Measurements from ENCODE around the gene PRR20G.

PRR20G gene

DNA sequence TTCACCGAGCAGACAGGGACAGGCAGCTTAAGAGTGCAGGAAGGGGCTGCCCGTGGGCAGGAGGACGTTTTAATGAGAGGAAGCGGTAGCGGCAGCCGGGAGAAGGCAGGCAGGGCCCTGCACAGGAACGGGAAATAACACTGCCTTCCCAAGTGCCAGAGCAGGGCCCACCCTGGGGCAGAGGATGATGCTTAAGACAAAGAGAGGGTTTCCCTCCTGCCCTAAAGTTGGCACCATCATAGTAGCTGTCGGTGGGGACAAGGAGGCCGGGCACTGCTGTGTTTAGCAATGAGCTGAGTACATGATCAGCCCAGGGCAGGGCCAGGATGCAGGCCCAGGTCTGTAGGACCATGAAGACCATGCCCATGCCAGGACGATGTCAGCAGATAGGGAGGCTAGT is 21.7 kb downstream of the PRR20G start:
- peaks cover 14 to 24% (median 16%) of the 10 kb centered on the region in 5 donors for H3K9me3 ChIP-seq (ENCODE audit: control insufficient read depth in 5 of 5, low read length in 5 of 5)
- no peak overlapping the region for H3K9ac ChIP-seq (ENCODE audit: low read length in 5 of 5)
- H3K27ac ChIP-seq (ENCODE audit: low read depth, low read length): no peak overlapping the region
- H3K27me3 ChIP-seq (ENCODE audit: control insufficient read depth in 5 of 5, insufficient read depth in 4 of 5, low read length in 5 of 5): peaks cover 0 to 6% (median 2%) of the 10 kb centered on the region in 5 donors
- H3K36me3 ChIP-seq (ENCODE audit: control insufficient read depth in 5 of 5, insufficient read depth in 5 of 5, low read length in 5 of 5): no peaks in the 10 kb centered on the region
- H3K4me1 ChIP-seq (ENCODE audit: control insufficient read depth in 5 of 5, insufficient read depth in 5 of 5, low read length in 5 of 5): no peaks in the 10 kb centered on the region
- no peak overlapping the region for H3K4me3 ChIP-seq (ENCODE audit: low read depth in 1 of 5, low read length in 5 of 5)

DNA sequence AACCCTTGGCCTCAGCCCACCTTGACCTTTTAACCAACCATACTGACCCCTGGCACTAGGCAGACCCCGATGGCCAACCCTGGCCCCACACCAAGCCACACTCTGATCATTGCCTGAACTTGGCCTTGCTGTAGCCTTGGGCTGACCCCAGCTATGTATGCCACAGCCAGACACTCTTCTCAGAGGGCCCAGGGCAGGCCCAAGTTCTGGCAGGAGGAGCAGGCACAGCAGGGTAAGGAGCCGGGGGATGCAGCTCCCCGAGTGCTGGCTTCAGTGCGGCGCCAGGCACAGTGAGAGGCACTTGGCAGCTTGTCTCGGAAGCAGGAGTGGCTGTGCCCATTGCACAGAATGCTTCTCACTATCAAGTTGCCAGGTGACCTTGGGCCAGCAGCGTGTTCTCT is 22.3 kb downstream of the PRR20G start:
- H3K27ac ChIP-seq (ENCODE audit: low read depth, low read length): no peak overlapping the region
- peaks cover 14 to 23% (median 16%) of the 10 kb centered on the region in 5 donors for H3K9me3 ChIP-seq (ENCODE audit: control insufficient read depth in 5 of 5, low read length in 5 of 5)
- no peaks in the 10 kb centered on the region for H3K36me3 ChIP-seq (ENCODE audit: control insufficient read depth in 5 of 5, insufficient read depth in 5 of 5, low read length in 5 of 5)
- no peak overlapping the region for H3K4me3 ChIP-seq (ENCODE audit: low read depth in 1 of 5, low read length in 5 of 5)
- H3K9ac ChIP-seq (ENCODE audit: low read length in 5 of 5): no peak overlapping the region
- H3K4me1 ChIP-seq (ENCODE audit: control insufficient read depth in 5 of 5, insufficient read depth in 5 of 5, low read length in 5 of 5): no peaks in the 10 kb centered on the region
- peaks cover 0 to 6% (median 2%) of the 10 kb centered on the region in 5 donors for H3K27me3 ChIP-seq (ENCODE audit: control insufficient read depth in 5 of 5, insufficient read depth in 4 of 5, low read length in 5 of 5)

DNA sequence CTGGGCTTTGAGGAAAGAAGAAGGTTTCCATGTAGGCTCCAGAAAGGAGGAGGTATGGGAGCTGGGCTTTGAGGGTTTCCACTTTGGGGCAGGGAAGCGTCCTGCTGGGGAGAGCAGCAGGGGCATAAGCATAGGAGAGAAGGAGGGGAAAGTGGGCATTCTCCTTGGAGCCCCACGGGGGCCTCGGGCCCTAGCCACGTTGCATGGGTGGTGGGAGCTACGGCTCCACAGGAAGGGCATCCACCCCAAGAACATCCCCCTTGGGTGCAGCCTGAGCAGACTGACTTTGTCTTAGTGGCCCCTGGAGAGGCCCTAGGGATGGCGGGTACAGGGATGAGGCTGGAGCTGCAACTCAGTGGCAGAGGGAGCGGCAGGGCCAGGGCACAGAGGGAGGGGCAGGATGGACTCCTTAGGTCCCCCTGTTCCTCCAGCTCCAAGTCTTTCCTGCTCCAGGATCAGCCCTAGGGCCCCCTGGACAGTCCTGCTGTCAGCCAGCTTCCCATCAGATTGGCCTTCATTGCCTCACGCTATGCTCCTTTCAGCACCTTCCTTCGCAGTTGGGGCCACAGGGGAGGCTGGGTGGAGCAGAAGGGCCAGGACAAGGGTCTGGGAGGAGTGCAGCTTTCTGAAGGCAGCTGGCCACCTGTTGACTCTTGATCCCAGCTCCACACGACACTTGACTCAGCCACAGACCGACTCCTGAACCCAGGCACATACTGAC is 22.9 kb downstream of the PRR20G start:
- Histone ChIP-seq H3K27me3 (ENCODE audit: control insufficient read depth in 5 of 5, insufficient read depth in 4 of 5, low read length in 5 of 5) (peaks cover 0 to 6% (median 2%) of the 10 kb centered on the region in 5 donors), H3K4me3 (ENCODE audit: low read depth in 1 of 5, low read length in 5 of 5) (no peak overlapping the region), H3K9me3 (ENCODE audit: control insufficient read depth in 5 of 5, low read length in 5 of 5) (peaks cover 10 to 18% (median 16%) of the 10 kb centered on the region in 5 donors), H3K27ac (ENCODE audit: low read depth, low read length) (no peak overlapping the region), H3K4me1 (ENCODE audit: control insufficient read depth in 5 of 5, insufficient read depth in 5 of 5, low read length in 5 of 5) (no peaks in the 10 kb centered on the region), H3K36me3 (ENCODE audit: control insufficient read depth in 5 of 5, insufficient read depth in 5 of 5, low read length in 5 of 5) (no peaks in the 10 kb centered on the region), H3K9ac (ENCODE audit: low read length in 5 of 5) (no peak overlapping the region)

DNA sequence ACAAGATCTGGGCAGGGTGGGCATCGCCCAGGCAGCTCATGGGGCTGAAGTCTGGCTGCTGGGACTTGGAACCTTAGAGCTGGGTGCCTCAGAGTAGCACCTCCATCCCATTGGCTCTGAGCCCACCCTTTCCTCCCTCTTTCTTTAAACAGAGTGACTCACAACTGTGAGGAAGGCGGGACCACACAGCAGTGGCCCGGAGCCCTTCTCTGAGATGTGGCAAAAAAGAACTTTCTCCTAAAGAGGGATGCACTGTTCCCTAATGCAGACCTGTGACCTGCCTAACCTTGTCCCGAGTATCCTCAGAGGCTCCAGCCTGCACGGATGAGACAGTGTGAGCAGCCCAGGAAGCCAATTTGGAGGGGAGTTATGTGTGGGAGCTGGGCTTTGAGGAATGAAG is 23.6 kb downstream of the PRR20G start:
- peaks cover 9 to 16% (median 14%) of the 10 kb centered on the region in 5 donors for H3K9me3 ChIP-seq (ENCODE audit: control insufficient read depth in 5 of 5, low read length in 5 of 5)
- no peak overlapping the region for H3K27ac ChIP-seq (ENCODE audit: low read depth, low read length)
- H3K27me3 ChIP-seq (ENCODE audit: control insufficient read depth in 5 of 5, insufficient read depth in 4 of 5, low read length in 5 of 5): peaks cover 0 to 6% (median 2%) of the 10 kb centered on the region in 5 donors
- H3K4me1 ChIP-seq (ENCODE audit: control insufficient read depth in 5 of 5, insufficient read depth in 5 of 5, low read length in 5 of 5): no peaks in the 10 kb centered on the region
- no peak overlapping the region for H3K4me3 ChIP-seq (ENCODE audit: low read depth in 1 of 5, low read length in 5 of 5)
- H3K36me3 ChIP-seq (ENCODE audit: control insufficient read depth in 5 of 5, insufficient read depth in 5 of 5, low read length in 5 of 5): no peaks in the 10 kb centered on the region
- H3K9ac ChIP-seq (ENCODE audit: low read length in 5 of 5): no peak overlapping the region

DNA sequence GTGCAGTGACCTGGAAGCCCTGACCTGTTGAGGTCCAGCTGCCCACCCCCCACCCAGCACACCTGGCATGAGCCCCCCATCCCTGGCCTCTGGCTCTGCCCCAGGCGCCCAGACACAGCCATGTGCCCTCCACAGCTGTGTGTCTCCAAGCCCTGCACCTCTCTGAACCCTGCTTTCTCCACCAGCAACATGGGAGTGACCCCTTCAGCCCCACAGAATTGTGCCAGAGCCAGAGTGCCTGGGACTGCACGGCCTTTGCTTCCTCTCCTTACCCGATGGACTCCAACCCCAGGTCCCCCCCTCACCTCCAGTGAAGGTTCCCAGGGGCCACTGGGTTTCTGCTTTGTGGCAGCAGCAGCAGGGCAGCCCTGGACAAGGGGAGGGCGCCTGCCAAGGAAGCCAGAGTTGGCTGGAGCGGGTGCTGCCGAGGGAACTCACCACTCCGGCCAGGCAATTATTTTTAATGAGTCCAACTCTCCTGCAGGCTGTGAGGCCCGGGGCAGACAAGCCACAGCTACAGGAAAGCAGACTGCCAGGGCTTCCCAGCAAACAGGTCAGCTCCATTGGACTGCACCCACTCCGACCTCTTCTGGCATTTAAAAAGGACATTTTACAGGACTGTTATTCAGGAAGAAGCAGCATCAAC is 24.1 kb downstream of the PRR20G start:
- H3K9me3 ChIP-seq (ENCODE audit: control insufficient read depth in 5 of 5, low read length in 5 of 5): peaks cover 4 to 10% (median 8%) of the 10 kb centered on the region in 5 donors
- no peak overlapping the region for H3K9ac ChIP-seq (ENCODE audit: low read length in 5 of 5)
- H3K27me3 ChIP-seq (ENCODE audit: control insufficient read depth in 5 of 5, insufficient read depth in 4 of 5, low read length in 5 of 5): peaks cover 0 to 6% (median 2%) of the 10 kb centered on the region in 5 donors
- no peaks in the 10 kb centered on the region for H3K4me1 ChIP-seq (ENCODE audit: control insufficient read depth in 5 of 5, insufficient read depth in 5 of 5, low read length in 5 of 5)
- H3K4me3 ChIP-seq (ENCODE audit: low read depth in 1 of 5, low read length in 5 of 5): no peak overlapping the region
- H3K27ac ChIP-seq (ENCODE audit: low read depth, low read length): no peak overlapping the region
- no peaks in the 10 kb centered on the region for H3K36me3 ChIP-seq (ENCODE audit: control insufficient read depth in 5 of 5, insufficient read depth in 5 of 5, low read length in 5 of 5)

DNA sequence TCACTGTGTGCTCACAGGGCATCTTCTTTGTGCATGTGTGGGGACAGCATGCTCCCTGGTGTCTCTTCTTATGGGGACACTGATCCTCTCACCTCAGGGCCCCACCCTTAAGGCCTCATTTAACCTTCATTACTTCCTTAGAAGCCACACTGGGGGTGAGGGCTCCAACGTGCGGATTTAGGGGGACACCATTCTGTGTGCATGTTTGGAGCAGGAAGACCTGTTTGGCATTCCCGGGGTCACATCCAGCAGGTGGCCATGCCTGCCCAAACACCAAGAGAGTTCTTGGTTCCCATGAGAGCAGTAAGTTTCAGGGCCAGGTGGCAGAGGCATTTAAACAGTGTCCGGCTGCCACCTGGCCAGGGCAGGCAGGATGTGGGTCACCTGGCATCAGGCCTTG is 24.8 kb downstream of the PRR20G start:
- H3K4me3 ChIP-seq (ENCODE audit: low read depth in 1 of 5, low read length in 5 of 5): no peak overlapping the region
- H3K36me3 ChIP-seq (ENCODE audit: control insufficient read depth in 5 of 5, insufficient read depth in 5 of 5, low read length in 5 of 5): no peaks in the 10 kb centered on the region

GRCh38 chr3:127262533-127262932 is 25.3 kb downstream of the PRR20G start:
- no peaks in the 10 kb centered on the region for H3K9me3 ChIP-seq (ENCODE audit: control insufficient read depth in 5 of 5, low read length in 5 of 5)
- no peak overlapping the region for H3K4me3 ChIP-seq (ENCODE audit: low read depth in 1 of 5, low read length in 5 of 5)
- H3K9ac ChIP-seq (ENCODE audit: low read length in 5 of 5): no peak overlapping the region
- no peaks in the 10 kb centered on the region for H3K36me3 ChIP-seq (ENCODE audit: control insufficient read depth in 5 of 5, insufficient read depth in 5 of 5, low read length in 5 of 5)
- H3K27ac ChIP-seq (ENCODE audit: low read depth, low read length): no peak overlapping the region
- H3K4me1 ChIP-seq (ENCODE audit: control insufficient read depth in 5 of 5, insufficient read depth in 5 of 5, low read length in 5 of 5): no peaks in the 10 kb centered on the region
- peaks cover 0 to 6% (median 2%) of the 10 kb centered on the region in 5 donors for H3K27me3 ChIP-seq (ENCODE audit: control insufficient read depth in 5 of 5, insufficient read depth in 4 of 5, low read length in 5 of 5)

More for the DNA sequence above, 24.8 kb downstream of the PRR20G start:
- H3K9ac ChIP-seq (ENCODE audit: low read length in 5 of 5): no peak overlapping the region
- H3K4me1 ChIP-seq (ENCODE audit: control insufficient read depth in 5 of 5, insufficient read depth in 5 of 5, low read length in 5 of 5): no peaks in the 10 kb centered on the region
- H3K27me3 ChIP-seq (ENCODE audit: control insufficient read depth in 5 of 5, insufficient read depth in 4 of 5, low read length in 5 of 5): peaks cover 0 to 6% (median 2%) of the 10 kb centered on the region in 5 donors
- peaks cover 0 to 3% (median 1%) of the 10 kb centered on the region in 5 donors for H3K9me3 ChIP-seq (ENCODE audit: control insufficient read depth in 5 of 5, low read length in 5 of 5)
- no peak overlapping the region for H3K27ac ChIP-seq (ENCODE audit: low read depth, low read length)

DNA sequence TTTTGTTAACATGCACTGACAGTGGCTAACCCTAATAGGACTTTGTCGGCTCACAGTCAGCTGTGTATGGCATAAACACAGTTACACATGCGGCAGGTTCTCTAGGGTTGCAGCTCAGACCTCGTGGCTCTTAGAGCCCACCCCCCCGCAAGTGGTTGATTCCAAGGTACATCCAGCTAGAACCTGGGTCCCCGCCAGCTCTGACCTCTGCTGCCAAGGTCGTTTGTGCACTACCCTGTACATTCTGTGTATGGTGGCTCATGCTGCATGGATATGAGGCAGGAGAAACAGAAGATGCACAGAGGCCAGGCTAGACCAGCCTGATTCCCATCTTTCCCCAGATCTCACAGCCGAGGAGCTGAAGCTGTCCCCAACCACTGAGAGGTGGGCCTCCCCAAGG is 25.9 kb downstream of the PRR20G start:
- Histone ChIP-seq H3K9ac (ENCODE audit: low read length in 5 of 5) (no peak overlapping the region), H3K27ac (ENCODE audit: low read depth, low read length) (no peak overlapping the region), H3K4me3 (ENCODE audit: low read depth in 1 of 5, low read length in 5 of 5) (no peak overlapping the region)

DNA sequence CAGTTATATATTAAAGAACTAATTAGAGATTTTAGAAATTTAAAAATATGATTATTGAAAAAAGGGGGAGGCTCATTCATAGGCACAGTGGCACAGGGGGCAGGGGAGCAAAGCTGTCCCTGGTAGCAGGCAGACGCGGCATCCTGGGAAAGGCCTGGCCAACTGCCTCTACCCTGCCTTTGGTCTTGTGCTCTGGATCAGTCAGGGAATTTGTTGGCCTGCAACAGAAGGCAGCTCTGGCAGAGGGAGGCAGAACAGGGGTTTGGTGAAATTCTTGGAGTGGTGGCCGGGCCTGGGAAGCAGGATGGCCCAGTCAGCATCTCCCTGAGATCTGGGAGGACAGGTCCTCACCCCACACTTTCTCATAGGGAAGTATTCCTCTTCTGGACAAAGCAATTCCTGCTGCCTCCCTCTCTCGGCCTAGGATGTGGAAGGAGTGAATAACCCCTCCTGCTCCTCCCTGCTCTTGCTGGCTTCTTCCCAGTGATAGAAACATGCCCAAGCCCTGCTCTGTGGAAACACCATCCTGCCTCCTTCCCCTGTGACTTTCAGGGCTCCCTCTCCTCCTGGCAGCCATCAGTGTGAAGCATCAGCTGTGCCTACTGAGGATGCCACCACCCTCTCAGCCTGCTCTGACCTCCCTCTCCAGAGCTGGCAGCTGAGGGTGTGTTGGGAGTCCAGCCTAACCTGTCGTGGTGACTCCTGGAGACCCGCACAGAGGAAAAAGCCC is 26.9 kb downstream of the PRR20G start:
- peaks cover 0 to 6% (median 2%) of the 10 kb centered on the region in 5 donors for H3K27me3 ChIP-seq (ENCODE audit: control insufficient read depth in 5 of 5, insufficient read depth in 4 of 5, low read length in 5 of 5)
- H3K36me3 ChIP-seq (ENCODE audit: control insufficient read depth in 5 of 5, insufficient read depth in 5 of 5, low read length in 5 of 5): no peaks in the 10 kb centered on the region
- H3K9ac ChIP-seq (ENCODE audit: low read length in 5 of 5): no peak overlapping the region
- no peak overlapping the region for H3K4me3 ChIP-seq (ENCODE audit: low read depth in 1 of 5, low read length in 5 of 5)
- no peaks in the 10 kb centered on the region for H3K9me3 ChIP-seq (ENCODE audit: control insufficient read depth in 5 of 5, low read length in 5 of 5)
- H3K27ac ChIP-seq (ENCODE audit: low read depth, low read length): no peak overlapping the region
- no peaks in the 10 kb centered on the region for H3K4me1 ChIP-seq (ENCODE audit: control insufficient read depth in 5 of 5, insufficient read depth in 5 of 5, low read length in 5 of 5)

More for the DNA sequence above, 25.9 kb downstream of the PRR20G start:
- H3K4me1 ChIP-seq (ENCODE audit: control insufficient read depth in 5 of 5, insufficient read depth in 5 of 5, low read length in 5 of 5): no peaks in the 10 kb centered on the region
- H3K27me3 ChIP-seq (ENCODE audit: control insufficient read depth in 5 of 5, insufficient read depth in 4 of 5, low read length in 5 of 5): peaks cover 0 to 6% (median 2%) of the 10 kb centered on the region in 5 donors
- H3K9me3 ChIP-seq (ENCODE audit: control insufficient read depth in 5 of 5, low read length in 5 of 5): no peaks in the 10 kb centered on the region
- H3K36me3 ChIP-seq (ENCODE audit: control insufficient read depth in 5 of 5, insufficient read depth in 5 of 5, low read length in 5 of 5): no peaks in the 10 kb centered on the region

DNA sequence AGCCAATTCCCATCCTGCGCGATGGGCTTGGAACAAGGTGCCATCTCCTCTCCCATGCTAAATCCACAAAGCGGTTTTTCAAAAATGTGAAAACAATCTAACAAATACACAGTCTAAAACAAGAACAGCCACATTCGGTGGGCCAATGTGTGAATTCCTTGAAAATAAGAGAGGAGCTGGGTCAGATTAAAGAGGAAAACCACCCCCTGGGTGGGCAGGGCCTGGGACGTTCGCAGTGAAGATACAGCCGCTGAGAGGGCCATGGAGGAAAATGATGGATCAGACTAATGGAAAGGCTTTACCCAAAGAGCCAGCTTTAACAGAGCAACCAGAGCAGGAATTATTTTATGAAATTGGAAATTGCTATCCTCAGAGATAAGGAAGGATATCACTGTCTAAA is 27.4 kb downstream of the PRR20G start:
- Histone ChIP-seq H3K27ac (ENCODE audit: low read depth, low read length) (no peak overlapping the region), H3K27me3 (ENCODE audit: control insufficient read depth in 5 of 5, insufficient read depth in 4 of 5, low read length in 5 of 5) (peaks cover 0 to 6% (median 2%) of the 10 kb centered on the region in 5 donors), H3K9ac (ENCODE audit: low read length in 5 of 5) (no peak overlapping the region), H3K4me3 (ENCODE audit: low read depth in 1 of 5, low read length in 5 of 5) (no peak overlapping the region), H3K36me3 (ENCODE audit: control insufficient read depth in 5 of 5, insufficient read depth in 5 of 5, low read length in 5 of 5) (no peaks in the 10 kb centered on the region), H3K4me1 (ENCODE audit: control insufficient read depth in 5 of 5, insufficient read depth in 5 of 5, low read length in 5 of 5) (no peaks in the 10 kb centered on the region), H3K9me3 (ENCODE audit: control insufficient read depth in 5 of 5, low read length in 5 of 5) (no peaks in the 10 kb centered on the region)
